Measurements from ENCODE around the gene SUSD6.

DNA sequence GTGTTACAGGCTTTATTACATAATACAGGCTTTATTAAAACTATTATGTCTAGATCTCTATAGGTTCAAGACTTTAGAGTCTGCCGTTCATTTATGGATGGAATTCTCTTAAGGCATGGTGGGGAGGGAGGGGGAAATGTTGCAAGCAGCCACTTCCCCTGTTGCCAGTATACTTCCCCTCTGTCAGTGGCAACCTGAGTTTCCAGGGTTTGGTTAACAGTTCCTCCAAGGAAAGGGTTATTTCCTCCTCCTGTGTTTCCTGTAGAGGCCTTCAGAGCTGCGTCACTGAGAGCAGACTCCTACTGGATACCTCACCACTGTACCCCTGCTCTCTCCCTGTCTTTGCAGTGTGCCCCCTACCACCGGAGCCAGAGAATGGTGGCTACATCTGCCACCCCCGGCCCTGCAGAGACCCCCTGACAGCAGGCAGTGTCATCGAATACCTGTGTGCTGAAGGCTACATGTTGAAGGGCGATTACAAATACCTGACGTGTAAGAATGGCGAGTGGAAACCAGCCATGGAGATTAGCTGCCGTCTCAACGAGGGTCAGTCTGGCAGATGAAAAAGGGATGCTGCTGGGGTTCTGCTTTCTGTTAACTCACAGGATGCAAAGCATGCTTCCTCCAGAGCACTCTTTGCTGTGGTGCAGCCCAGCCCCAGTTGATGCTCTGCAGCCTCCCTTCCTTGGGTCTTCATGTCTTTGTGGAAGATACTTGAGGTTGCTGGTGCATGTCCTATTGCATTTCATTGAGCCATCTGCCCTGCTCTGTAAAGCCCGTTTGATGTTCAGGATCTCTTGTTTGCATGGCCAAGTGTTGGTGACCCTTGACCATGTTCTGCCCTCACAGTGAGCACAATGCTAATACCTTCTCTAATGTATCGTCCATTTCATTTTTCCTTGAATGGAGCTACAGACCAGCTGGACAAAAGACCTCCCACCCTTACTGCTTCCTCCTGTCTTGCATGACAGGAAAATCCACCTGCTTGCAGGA lies 91.9 kb downstream of the SUSD6 start:
- no peak for TF ChIP-seq EZH2 (IDR thresholded peaks at IDR 0.05; ENCODE audit: borderline replicate concordance, insufficient read depth, low read depth, low read length, poor library complexity, severe bottlenecking)
- TF ChIP-seq, protein P1, sequence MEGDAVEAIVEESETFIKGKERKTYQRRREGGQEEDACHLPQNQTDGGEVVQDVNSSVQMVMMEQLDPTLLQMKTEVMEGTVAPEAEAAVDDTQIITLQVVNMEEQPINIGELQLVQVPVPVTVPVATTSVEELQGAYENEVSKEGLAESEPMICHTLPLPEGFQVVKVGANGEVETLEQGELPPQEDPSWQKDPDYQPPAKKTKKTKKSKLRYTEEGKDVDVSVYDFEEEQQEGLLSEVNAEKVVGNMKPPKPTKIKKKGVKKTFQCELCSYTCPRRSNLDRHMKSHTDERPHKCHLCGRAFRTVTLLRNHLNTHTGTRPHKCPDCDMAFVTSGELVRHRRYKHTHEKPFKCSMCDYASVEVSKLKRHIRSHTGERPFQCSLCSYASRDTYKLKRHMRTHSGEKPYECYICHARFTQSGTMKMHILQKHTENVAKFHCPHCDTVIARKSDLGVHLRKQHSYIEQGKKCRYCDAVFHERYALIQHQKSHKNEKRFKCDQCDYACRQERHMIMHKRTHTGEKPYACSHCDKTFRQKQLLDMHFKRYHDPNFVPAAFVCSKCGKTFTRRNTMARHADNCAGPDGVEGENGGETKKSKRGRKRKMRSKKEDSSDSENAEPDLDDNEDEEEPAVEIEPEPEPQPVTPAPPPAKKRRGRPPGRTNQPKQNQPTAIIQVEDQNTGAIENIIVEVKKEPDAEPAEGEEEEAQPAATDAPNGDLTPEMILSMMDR (IDR thresholded peaks at IDR 0.05), result no peak

Measured in B cell (primary cell).